Naive thymus-derived CD4-positive, alpha-beta T cell (primary cell): ENCODE results near the gene DDR2. TPM values are rescaled to one million over a fixed set of nuclear protein-coding genes. Genes with fewer than 3 reads are reported as not detected.

Experiments used
- ATAC-seq: fragments of 150-1000 bp; cut with Tn5 transposase; 2 replicates; pipeline ENCODE4 v1.10.0; 2021; ENCODE audit warnings: mild to moderate bottlenecking, moderate library complexity
- CTCF ChIA-PET: fragments of 350-600 bp; sonication (Branson Sonifier 250); formaldehyde crosslinking; loops from one replicate; lab custom pipeline; 2021; ENCODE audit warnings: antibody characterized with exemption; lab: Charles Lee
- POLR2A ChIA-PET: fragments of 350-600 bp; sonication (Branson Sonifier 250); formaldehyde crosslinking; loops from one replicate; lab custom pipeline; 2021; ENCODE audit warnings: antibody characterized with exemption, inconsistent platforms; lab: Charles Lee
- DNase-seq, 9 donors: peaks; one replicate each; pipeline versions ENCODE4 v3.0.0 to v3.0.0-alpha.2; 2020 to 2022; ENCODE audit warnings: mixed read lengths in 1 of 9
- H3K27ac ChIP-seq: one replicate; pipeline ENCODE4 v1.7.0; 2013; ENCODE audit warnings: mild to moderate bottlenecking, low read depth, low read length, moderate library complexity
- H3K27me3 ChIP-seq, 2 donors: one replicate each; pipeline ENCODE4 v1.7.0; 2013; ENCODE audit warnings: low read length in 2 of 2, mild to moderate bottlenecking in 2 of 2, moderate library complexity in 2 of 2; ENCODE audit not compliant: control insufficient read depth in 2 of 2, insufficient read depth in 2 of 2
- H3K36me3 ChIP-seq, 3 experiments: 1 replicate in 2 of 3; 2 replicates in 1 of 3; pipeline ENCODE4 v1.7.0; 2013; ENCODE audit warnings: low read length in 3 of 3, mild to moderate bottlenecking in 3 of 3, moderate library complexity in 1 of 3; ENCODE audit not compliant: insufficient read depth in 3 of 3, control insufficient read depth in 2 of 3
- H3K4me1 ChIP-seq, 2 donors: one replicate each; pipeline ENCODE4 v1.7.0; 2013; ENCODE audit warnings: low read length in 2 of 2, mild to moderate bottlenecking in 2 of 2, moderate library complexity in 1 of 2; ENCODE audit not compliant: control insufficient read depth in 2 of 2, insufficient read depth in 2 of 2
- H3K4me3 ChIP-seq: 2 replicates; pipeline ENCODE4 v1.7.0; 2013; ENCODE audit warnings: mild to moderate bottlenecking, low read length
- H3K9me3 ChIP-seq, 3 experiments: 1 replicate in 2 of 3; 2 replicates in 1 of 3; pipeline ENCODE4 v1.7.0; 2013; ENCODE audit warnings: low read length in 3 of 3; ENCODE audit not compliant: control insufficient read depth in 2 of 3
- H3K27ac Mint-ChIP-seq, 9 donors: one replicate each; pipeline ENCODE4 v1.8.0; 2020 to 2022; ENCODE audit warnings: mixed read lengths in 9 of 9, mild to moderate bottlenecking in 8 of 9, moderate library complexity in 5 of 9, inconsistent platforms in 2 of 9
- H3K27me3 Mint-ChIP-seq, 5 donors: one replicate each; pipeline ENCODE4 v1.8.0; 2021 to 2022; ENCODE audit warnings: mixed read lengths in 5 of 5, mild to moderate bottlenecking in 1 of 5
- H3K36me3 Mint-ChIP-seq, 5 donors: one replicate each; pipeline ENCODE4 v1.8.0; 2020 to 2022; ENCODE audit warnings: mixed read lengths in 5 of 5, mild to moderate bottlenecking in 3 of 5, inconsistent platforms in 1 of 5
- H3K4me1 Mint-ChIP-seq, 7 donors: one replicate each; pipeline ENCODE4 v1.8.0; 2020 to 2022; ENCODE audit warnings: mixed read lengths in 7 of 7, mild to moderate bottlenecking in 3 of 7, inconsistent platforms in 1 of 7
- H3K4me3 Mint-ChIP-seq, 10 donors: one replicate each; pipeline ENCODE4 v1.8.0; 2020 to 2022; ENCODE audit warnings: mild to moderate bottlenecking in 10 of 10, mixed read lengths in 10 of 10, moderate library complexity in 6 of 10, inconsistent platforms in 2 of 10
- H3K9me3 Mint-ChIP-seq, 11 donors: one replicate each; pipeline ENCODE4 v1.8.0; 2020 to 2022; ENCODE audit warnings: mixed read lengths in 11 of 11, mild to moderate bottlenecking in 4 of 11, inconsistent platforms in 1 of 11, moderate library complexity in 1 of 11
- intact Hi-C, 2 donors: fragments of 100-400 bp; cut with micrococcal nuclease; formaldehyde crosslinking; loops; one replicate each; pipeline ENCODE4 v1.15.1; 2023
- polyA plus RNA-seq, 2 donors: library from polyadenylated mRNA; unstranded; fragments of 300-500 nt; fragmentation: Illumina TruSeq; gene quantifications; one replicate each; pipeline ENCODE4 v1.2.3, GENCODE V29; 2021
- total RNA-seq, 6 experiments: library from RNA in 5 of 6; stranded (reverse) in 5 of 6; gene quantifications; 1 replicate in 5 of 6; 2 replicates in 1 of 6; pipeline ENCODE4 v1.2.3 and lab custom pipeline; 2021 to 2026

DDR2 gene
- total and polyA plus RNA-seq, 7 experiments from 2014 or later = 0.24 to 0.44 (median 0.35) TPM; not detected in 2

DNA sequence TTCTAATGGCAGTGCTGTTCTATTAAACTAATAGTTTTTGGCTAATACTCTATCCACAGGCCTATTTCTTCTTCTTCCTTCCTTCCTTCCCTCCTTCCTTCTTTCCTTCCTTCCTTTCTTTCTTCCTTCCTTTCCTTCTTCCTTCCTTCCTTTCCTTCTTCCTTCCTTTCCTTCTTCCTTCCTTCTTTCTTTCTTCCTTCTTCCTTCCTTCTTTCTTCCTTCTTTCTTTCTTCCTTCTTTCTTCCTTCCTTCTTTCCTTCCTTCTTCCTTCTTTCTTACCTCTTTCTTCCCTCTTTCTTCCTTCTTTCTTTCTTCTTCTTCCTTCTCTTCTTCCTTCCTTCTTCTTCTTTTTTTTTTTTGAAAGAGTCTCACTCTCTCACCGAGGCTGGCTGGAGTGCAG is 197.0 kb downstream of the DDR2 start:
- intact Hi-C loops = loop anchor here in 1 of 2 donors (10.0 kb wide), 1 partner anchor 56 kb away; no protein-coding TSS in a partner anchor

DNA sequence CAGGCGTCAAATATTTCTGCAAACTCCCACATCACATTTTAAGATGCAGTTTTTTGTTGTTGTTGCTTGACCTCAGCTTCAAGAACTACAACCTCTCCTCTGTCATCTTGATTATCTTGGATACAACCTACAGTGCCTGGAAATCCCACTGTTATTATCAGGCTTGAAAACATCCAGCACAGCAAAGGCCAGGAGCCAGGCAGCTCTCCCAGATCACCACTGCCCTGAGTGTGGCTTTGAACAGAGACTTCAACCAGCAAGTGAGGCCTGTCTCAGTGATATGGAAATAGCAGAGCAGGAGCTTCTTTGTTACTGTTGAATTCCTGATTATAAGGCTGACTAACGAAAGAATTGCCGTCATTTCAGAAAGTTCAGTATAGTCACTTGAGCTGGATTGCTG is 200.2 kb downstream of the DDR2 start:
- CTCF ChIA-PET = no interaction called here
- Histone ChIP-seq H3K4me3 (no peak overlapping the region), H3K36me3 (no peaks in the 10 kb centered on the region), H3K27me3 (no peaks in the 10 kb centered on the region), H3K27ac (no peak overlapping the region), H3K4me1 (no peaks in the 10 kb centered on the region), H3K9me3 (no peaks in the 10 kb centered on the region)
- peaks cover 0 to 30% (median 0%) of the 10 kb centered on the region in 7 donors for H3K4me1 Mint-ChIP-seq
- POLR2A ChIA-PET = no interaction called here
- H3K4me3 Mint-ChIP-seq = no peak overlapping the region
- peaks cover 0 to 38% (median 20%) of the 10 kb centered on the region in 5 donors for H3K27me3 Mint-ChIP-seq
- no peak for DNase-seq
- intact Hi-C loops = no loop called here
- no peak overlapping the region for H3K27ac Mint-ChIP-seq
- H3K36me3 Mint-ChIP-seq = peaks cover 0 to 16% (median 0%) of the 10 kb centered on the region in 5 donors
- no peak for ATAC-seq
- peaks cover 0 to 20% (median 0%) of the 10 kb centered on the region in 11 donors for H3K9me3 Mint-ChIP-seq

More for the DNA sequence above, 197.0 kb downstream of the DDR2 start:
- no peaks in the 10 kb centered on the region for H3K9me3 ChIP-seq
- CTCF ChIA-PET = no interaction called here
- no peak overlapping the region for H3K4me3 ChIP-seq
- Mint-ChIP-seq H3K9me3 (peaks cover 0 to 8% (median 0%) of the 10 kb centered on the region in 11 donors), H3K36me3 (peaks cover 0 to 4% (median 3%) of the 10 kb centered on the region in 5 donors), H3K4me3 (no peak overlapping the region), H3K27me3 (peaks cover 16 to 58% (median 39%) of the 10 kb centered on the region in 5 donors), H3K4me1 (peaks cover 0 to 9% (median 0%) of the 10 kb centered on the region in 7 donors), H3K27ac (no peak overlapping the region)
- POLR2A ChIA-PET = no interaction called here
- DNase-seq = no peak
- H3K4me1 ChIP-seq = no peaks in the 10 kb centered on the region
- no peak overlapping the region for H3K27ac ChIP-seq
- no peak for ATAC-seq
- H3K36me3 ChIP-seq = no peaks in the 10 kb centered on the region
- no peaks in the 10 kb centered on the region for H3K27me3 ChIP-seq

DNA sequence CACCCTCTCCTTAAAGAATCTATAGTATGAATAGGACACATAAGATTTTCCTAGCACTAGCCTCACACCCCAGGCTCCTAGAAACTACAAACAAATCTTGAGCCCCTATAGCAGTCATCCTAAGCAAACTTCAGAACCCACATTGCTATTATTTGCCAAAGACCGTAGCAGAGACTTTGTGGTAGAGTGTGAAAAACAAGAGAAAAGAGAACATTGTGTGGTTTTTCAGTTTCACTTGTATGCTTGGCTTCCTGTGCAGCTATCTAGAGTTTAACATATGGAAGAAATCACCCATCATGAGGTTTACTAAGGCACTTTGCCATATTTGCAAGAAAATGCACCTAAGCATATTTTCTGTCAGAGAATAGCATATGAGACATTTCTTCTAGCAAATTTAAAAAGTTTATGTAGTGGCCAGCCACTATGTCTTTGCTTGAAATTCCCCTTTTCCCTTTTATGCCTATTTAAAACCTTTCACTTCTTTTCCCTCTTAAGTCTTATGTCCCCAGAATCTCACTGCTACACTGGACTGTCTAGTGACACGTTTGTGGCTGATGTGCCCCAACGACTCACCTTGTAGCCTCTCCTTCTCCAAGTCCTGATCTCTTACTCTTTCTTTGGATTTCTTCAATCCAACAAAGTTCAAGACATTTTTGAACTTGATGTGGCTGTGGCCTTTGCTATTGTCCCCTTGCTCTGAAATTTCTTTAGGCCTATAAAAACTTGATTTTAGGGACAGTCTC is 203.1 kb downstream of the DDR2 start:
- POLR2A ChIA-PET = no interaction called here
- Histone ChIP-seq H3K27me3 (no peaks in the 10 kb centered on the region), H3K9me3 (peaks cover 0 to 13% (median 0%) of the 10 kb centered on the region in 3 experiments), H3K36me3 (no peaks in the 10 kb centered on the region), H3K27ac (no peak overlapping the region), H3K4me3 (no peak overlapping the region), H3K4me1 (no peaks in the 10 kb centered on the region)
- Mint-ChIP-seq H3K27ac (peak overlapping the region in 1 of 9 donors; percentile 4), H3K36me3 (peaks cover 0 to 19% (median 5%) of the 10 kb centered on the region in 5 donors), H3K9me3 (peaks cover 0 to 31% (median 14%) of the 10 kb centered on the region in 11 donors), H3K4me3 (no peak overlapping the region), H3K27me3 (peaks cover 9 to 28% (median 12%) of the 10 kb centered on the region in 5 donors), H3K4me1 (peaks cover 0 to 30% (median 0%) of the 10 kb centered on the region in 7 donors)
- intact Hi-C loops = no loop called here
- CTCF ChIA-PET = no interaction called here
- no peak for ATAC-seq
- DNase-seq = no peak

Other genes starting within 250 kb of the DDR2 start
- gene SH2D1B, start 220.3 kb upstream of the DDR2 start, total RNA-seq = 10 to 100 TPM in 1 of 5 experiments, 1 to 10 TPM in 1, not detected in 3; 3.1 to 16.9 TPM
- gene SH2D1B, start 220.3 kb upstream of the DDR2 start, polyA plus RNA-seq = under 1 TPM; 0.22 to 0.31 TPM
- gene UHMK1, start 134.6 kb upstream of the DDR2 start, total RNA-seq = 10 to 100 TPM; 47.1 to 69.9 (median 66.6) TPM
- 10 to 100 TPM; 36.7 to 60.7 TPM for gene UHMK1, start 134.6 kb upstream of the DDR2 start, polyA plus RNA-seq
- 10 to 100 TPM; 18.0 to 29.6 (median 22.7) TPM for gene UAP1, start 70.7 kb upstream of the DDR2 start, total RNA-seq
- 10 to 100 TPM; 26.0 to 27.7 TPM for gene UAP1, start 70.7 kb upstream of the DDR2 start, polyA plus RNA-seq
- 10 to 100 TPM; 19.3 to 34.1 (median 23.5) TPM for gene HSD17B7, start 158.2 kb downstream of the DDR2 start, total RNA-seq
- 10 to 100 TPM; 19.8 to 29.0 TPM for gene HSD17B7, start 158.2 kb downstream of the DDR2 start, polyA plus RNA-seq
- not detected for gene CCDC190, start 228.7 kb downstream of the DDR2 start, total RNA-seq
- gene CCDC190, start 228.7 kb downstream of the DDR2 start, polyA plus RNA-seq = not detected